SK-N-SH (cell line): ENCODE data around the gene CCDC102B.

ENCODE experiments used
- CTCF ChIP-seq: fragments of 200-600 bp; sonication (generic); IDR thresholded peaks from 2 replicates; pipeline ENCODE4 v1.6.1; 2017; ENCODE audit warnings: antibody characterized with exemption, mild to moderate bottlenecking, moderate library complexity
- FOXJ3 ChIP-seq: sonication (generic); formaldehyde crosslinking; IDR thresholded peaks from 2 replicates; pipeline ENCODE4 v1.5.1; 2020; ENCODE audit warnings: mild to moderate bottlenecking, missing genetic modification reagents
- GABPA ChIP-seq: IDR thresholded peaks from 2 replicates; pipeline ENCODE4 v1.4.0; 2012; ENCODE audit warnings: low read depth, mild to moderate bottlenecking
- REST ChIP-seq: IDR thresholded peaks from 2 replicates; pipeline ENCODE4 v1.6.1; 2012; ENCODE audit warnings: mild to moderate bottlenecking, low read depth, low read length, moderate library complexity
- RFX5 ChIP-seq: IDR thresholded peaks from 2 replicates; pipeline ENCODE4 v1.6.1; 2012; ENCODE audit warnings: mild to moderate bottlenecking, improper control_type of control experiment, low read length
- SMC3 ChIP-seq: IDR thresholded peaks from 2 replicates; pipeline ENCODE4 v1.6.1; 2012; ENCODE audit warnings: low read depth, low read length, improper control_type of control experiment

GRCh38 chr18:68841301-68841700 lies 43.4 kb downstream of the CCDC102B start:
- TF ChIP-seq REST (no peak), CTCF (no peak), GABPA (no peak), FOXJ3 (CRISPR knock-in tag) (no peak), RFX5 (no peak), SMC3 (no peak)
